ENCODE measurements around the gene COX17.

DNA sequence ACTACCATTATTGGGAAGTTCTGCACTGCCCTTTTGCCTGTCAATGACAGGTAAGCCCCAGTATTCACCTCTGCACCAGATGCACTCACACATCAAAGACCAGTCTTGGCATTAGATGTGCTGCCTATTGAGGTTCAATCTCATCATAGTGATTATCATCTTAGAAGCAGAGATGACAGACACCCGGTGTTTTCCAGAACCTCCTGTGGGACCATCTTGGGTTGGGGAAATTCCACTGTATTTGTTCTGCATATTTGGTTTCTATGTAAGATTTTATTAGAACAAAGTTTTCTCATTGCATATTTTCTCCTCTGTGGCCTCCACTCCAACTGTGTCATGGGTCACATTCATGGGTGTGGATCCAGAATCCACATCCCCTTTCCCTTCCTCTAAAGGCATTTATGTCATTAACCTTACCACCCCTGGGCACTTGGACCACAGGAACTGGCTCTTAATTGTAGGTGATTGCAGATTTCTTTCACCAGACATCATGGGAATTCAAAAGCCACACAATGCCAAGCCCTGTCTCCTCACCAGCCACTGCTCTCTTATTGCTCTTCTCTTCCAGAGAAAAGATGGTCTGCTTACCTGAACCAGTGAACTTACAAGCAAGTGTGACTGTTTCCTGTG is 48.3 kb downstream of the COX17 start:
- TF ChIP-seq, protein P1, sequence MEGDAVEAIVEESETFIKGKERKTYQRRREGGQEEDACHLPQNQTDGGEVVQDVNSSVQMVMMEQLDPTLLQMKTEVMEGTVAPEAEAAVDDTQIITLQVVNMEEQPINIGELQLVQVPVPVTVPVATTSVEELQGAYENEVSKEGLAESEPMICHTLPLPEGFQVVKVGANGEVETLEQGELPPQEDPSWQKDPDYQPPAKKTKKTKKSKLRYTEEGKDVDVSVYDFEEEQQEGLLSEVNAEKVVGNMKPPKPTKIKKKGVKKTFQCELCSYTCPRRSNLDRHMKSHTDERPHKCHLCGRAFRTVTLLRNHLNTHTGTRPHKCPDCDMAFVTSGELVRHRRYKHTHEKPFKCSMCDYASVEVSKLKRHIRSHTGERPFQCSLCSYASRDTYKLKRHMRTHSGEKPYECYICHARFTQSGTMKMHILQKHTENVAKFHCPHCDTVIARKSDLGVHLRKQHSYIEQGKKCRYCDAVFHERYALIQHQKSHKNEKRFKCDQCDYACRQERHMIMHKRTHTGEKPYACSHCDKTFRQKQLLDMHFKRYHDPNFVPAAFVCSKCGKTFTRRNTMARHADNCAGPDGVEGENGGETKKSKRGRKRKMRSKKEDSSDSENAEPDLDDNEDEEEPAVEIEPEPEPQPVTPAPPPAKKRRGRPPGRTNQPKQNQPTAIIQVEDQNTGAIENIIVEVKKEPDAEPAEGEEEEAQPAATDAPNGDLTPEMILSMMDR (IDR thresholded peaks at IDR 0.05) = no peak
- TF ChIP-seq JUND (IDR thresholded peaks at IDR 0.05) = no peak
- TF ChIP-seq EZH2phosphoT487 (IDR thresholded peaks at IDR 0.05; ENCODE audit: borderline replicate concordance, low read depth) = no peak
- no peak for TF ChIP-seq REST (IDR thresholded peaks at IDR 0.05; ENCODE audit: low read depth, low read length)
- no peak for TF ChIP-seq NFIC (IDR thresholded peaks at IDR 0.05; ENCODE audit: borderline replicate concordance)
- TF ChIP-seq EP300 (IDR thresholded peaks at IDR 0.05; ENCODE audit: borderline replicate concordance in 1 of 2, low read depth in 1 of 2, low read length in 1 of 2) = no peak
- no peak for TF ChIP-seq POLR2AphosphoS5 (IDR thresholded peaks at IDR 0.05; ENCODE audit: low read depth, low read length)
- no peak for TF ChIP-seq SMC3 (IDR thresholded peaks at IDR 0.05; ENCODE audit: low read depth, low read length)
